Neural cell (in vitro differentiated cells): Measurements from ENCODE around the gene S100A8.

Experiments used
- CTCF ChIP-seq: fragments of 450-650 bp; IDR thresholded peaks from 2 replicates; pipeline ENCODE4 v1.5.1; 2014; ENCODE audit warnings: antibody characterized with exemption, mild to moderate bottlenecking, moderate library complexity; ENCODE audit not compliant: poor library complexity, severe bottlenecking
- POLR2AphosphoS5 ChIP-seq: IDR thresholded peaks from 2 replicates; pipeline ENCODE4 v1.6.1; 2012

GRCh38 chr1:153350321-153350957 lies 40.4 kb downstream of the S100A8 start:
- TF ChIP-seq POLR2AphosphoS5 (no peak), CTCF (no peak)
